ENCODE data around the gene MAJIN. TPM values are rescaled to one million over a fixed set of nuclear protein-coding genes. Genes with fewer than 3 reads are reported as not detected.

The MAJIN gene
- total RNA-seq, 3 donors from 2014 or later (not counting 1 experiment from before 2014, with no cell fraction given) = not detected

GRCh38 chr11:64999478-64999877 is 27.6 kb upstream of the MAJIN start:
- no peak overlapping the region for H3K27ac Mint-ChIP-seq
- no peaks in the 10 kb centered on the region for H3K9me3 ChIP-seq (ENCODE audit: control insufficient read depth, insufficient read depth, low read length)
- no peaks in the 10 kb centered on the region for H3K36me3 Mint-ChIP-seq
- no peak for TF ChIP-seq CTCF (IDR thresholded peaks at IDR 0.05)
- no peak overlapping the region for H3K4me3 Mint-ChIP-seq
- no peak overlapping the region for H3K4me3 ChIP-seq (ENCODE audit: low read length)
- no peaks in the 10 kb centered on the region for H3K27me3 Mint-ChIP-seq (ENCODE audit: low read depth in 2 of 2)
- DNase-seq (no peak), ATAC-seq (no peak)
- intact Hi-C loops (cut with micrococcal nuclease) = no loop called here
- H3K4me1 ChIP-seq (ENCODE audit: control insufficient read depth, insufficient read depth, low read length) = peaks cover 8% of the 10 kb centered on the region
- no CpG with 5 or more reads among the region's 1 CpG for WGBS (ENCODE audit: insufficient coverage)
- no peaks in the 10 kb centered on the region for H3K27me3 ChIP-seq (ENCODE audit: control insufficient read depth, insufficient read depth, low read length)
- H3K4me1 Mint-ChIP-seq = peaks cover 0 to 9% of the 10 kb centered on the region in 2 donors
- no peak overlapping the region for H3K27ac ChIP-seq (ENCODE audit: low read length)
- no peaks in the 10 kb centered on the region for H3K36me3 ChIP-seq (ENCODE audit: control insufficient read depth, insufficient read depth, low read length)
- H3K9me3 Mint-ChIP-seq = no peaks in the 10 kb centered on the region

GRCh38 chr11:64998690-64999431 is 27.0 kb upstream of the MAJIN start:
- Histone ChIP-seq H3K27me3 (ENCODE audit: control insufficient read depth, insufficient read depth, low read length) (no peaks in the 10 kb centered on the region), H3K4me1 (ENCODE audit: control insufficient read depth, insufficient read depth, low read length) (peaks cover 8% of the 10 kb centered on the region), H3K36me3 (ENCODE audit: control insufficient read depth, insufficient read depth, low read length) (no peaks in the 10 kb centered on the region), H3K4me3 (ENCODE audit: low read length) (no peak overlapping the region), H3K9me3 (ENCODE audit: control insufficient read depth, insufficient read depth, low read length) (no peaks in the 10 kb centered on the region), H3K27ac (ENCODE audit: low read length) (no peak overlapping the region)
- no peak for ATAC-seq
- Mint-ChIP-seq H3K4me1 (peaks cover 0 to 9% of the 10 kb centered on the region in 2 donors), H3K27me3 (ENCODE audit: low read depth in 2 of 2) (no peaks in the 10 kb centered on the region), H3K4me3 (no peak overlapping the region), H3K9me3 (no peaks in the 10 kb centered on the region), H3K27ac (no peak overlapping the region), H3K36me3 (no peaks in the 10 kb centered on the region)
- intact Hi-C loops (cut with micrococcal nuclease) = no loop called here
- DNase-seq = no peak
- no peak for TF ChIP-seq CTCF (IDR thresholded peaks at IDR 0.05)
- WGBS (ENCODE audit: insufficient coverage) = 74% methylated on average over 8 of the region's 9 CpGs

GRCh38 chr11:64998141-64998540 is 26.2 kb upstream of the MAJIN start:
- H3K27me3 Mint-ChIP-seq (ENCODE audit: low read depth in 2 of 2) = no peaks in the 10 kb centered on the region
- no peak for DNase-seq
- 56% methylated on average over 1 of the region's 1 CpG for WGBS (ENCODE audit: insufficient coverage)

More at GRCh38 chr11:64998141-64998540, 26.2 kb upstream of the MAJIN start:
- ATAC-seq = no peak
- H3K4me3 Mint-ChIP-seq = no peak overlapping the region
- no peak overlapping the region for H3K4me3 ChIP-seq (ENCODE audit: low read length)
- no peaks in the 10 kb centered on the region for H3K9me3 Mint-ChIP-seq
- no peak for TF ChIP-seq CTCF (IDR thresholded peaks at IDR 0.05)
- intact Hi-C loops (cut with micrococcal nuclease) = no loop called here
- no peaks in the 10 kb centered on the region for H3K36me3 Mint-ChIP-seq
- no peaks in the 10 kb centered on the region for H3K9me3 ChIP-seq (ENCODE audit: control insufficient read depth, insufficient read depth, low read length)
- peaks cover 0 to 9% of the 10 kb centered on the region in 2 donors for H3K4me1 Mint-ChIP-seq
- no peaks in the 10 kb centered on the region for H3K27me3 ChIP-seq (ENCODE audit: control insufficient read depth, insufficient read depth, low read length)
- no peaks in the 10 kb centered on the region for H3K36me3 ChIP-seq (ENCODE audit: control insufficient read depth, insufficient read depth, low read length)
- H3K27ac Mint-ChIP-seq = no peak overlapping the region
- H3K27ac ChIP-seq (ENCODE audit: low read length) = no peak overlapping the region
- H3K4me1 ChIP-seq (ENCODE audit: control insufficient read depth, insufficient read depth, low read length) = peaks cover 8% of the 10 kb centered on the region
